ENCODE data around the gene DAB2IP. TPM values are rescaled to one million over a fixed set of nuclear protein-coding genes. Genes with fewer than 3 reads are reported as not detected.
A peak's percentile ranks its signal among the peaks of the same experiment; 100 is the strongest.

Gene DAB2IP
- total RNA-seq, 1 donor from 2014 or later = 104 TPM

DNA sequence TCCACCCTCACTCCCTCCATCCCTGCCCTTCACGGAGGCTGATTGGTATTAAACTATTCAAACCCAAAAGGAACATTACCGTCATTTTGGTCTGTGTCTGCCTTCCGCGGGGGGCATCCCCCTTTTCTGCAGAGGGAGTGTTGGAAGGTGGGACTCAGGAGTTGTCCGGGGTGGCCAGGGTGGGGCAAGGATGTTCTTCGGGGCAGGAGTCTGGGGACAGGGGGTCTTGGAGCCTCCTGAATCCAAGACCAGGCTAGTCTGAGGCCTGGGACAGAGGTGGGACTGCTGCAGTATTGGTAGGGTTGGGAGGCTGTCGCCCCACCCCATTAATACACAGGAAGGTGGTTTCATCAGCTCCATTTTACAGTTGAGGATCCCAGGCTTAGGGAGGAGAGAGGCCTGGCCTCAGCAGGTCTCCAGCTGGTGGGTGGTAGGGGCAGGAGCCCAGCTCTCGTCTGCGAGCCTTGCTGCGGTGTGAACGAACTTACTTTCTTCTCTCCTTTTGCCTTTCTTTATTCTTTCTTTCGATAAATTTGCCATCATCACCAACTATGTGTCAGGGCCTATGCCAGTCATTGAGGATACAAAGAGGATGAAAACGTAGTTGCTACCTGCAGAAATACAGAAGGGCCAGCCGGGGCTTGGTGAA lies 33.8 kb downstream of the DAB2IP start:
- peaks cover 8% of the 10 kb centered on the region for H3K27me3 Mint-ChIP-seq (ENCODE audit: unreplicated experiment)
- H3K36me3 Mint-ChIP-seq (ENCODE audit: low read depth, unreplicated experiment) = peaks cover 20% of the 10 kb centered on the region
- no peaks in the 10 kb centered on the region for H3K9me3 Mint-ChIP-seq (ENCODE audit: unreplicated experiment)
- peaks cover 9% of the 10 kb centered on the region for H3K4me1 Mint-ChIP-seq (ENCODE audit: unreplicated experiment)
- no peak for TF ChIP-seq CTCF (IDR thresholded peaks at IDR 0.05; ENCODE audit: unreplicated experiment)
- DNase-seq (ENCODE audit: low spot score) = no peak
- peak overlapping the region; percentile 43 for H3K27ac Mint-ChIP-seq (ENCODE audit: unreplicated experiment)
- H3K4me3 Mint-ChIP-seq (ENCODE audit: unreplicated experiment) = peak overlapping the region; percentile 8

GRCh38 chr9:121685795-121686377 lies 34.5 kb downstream of the DAB2IP start:
- H3K4me1 Mint-ChIP-seq (ENCODE audit: unreplicated experiment) = peaks cover 9% of the 10 kb centered on the region
- TF ChIP-seq CTCF (IDR thresholded peaks at IDR 0.05; ENCODE audit: unreplicated experiment) = no peak
- peaks cover 12% of the 10 kb centered on the region for H3K27me3 Mint-ChIP-seq (ENCODE audit: unreplicated experiment)
- peaks cover 20% of the 10 kb centered on the region for H3K36me3 Mint-ChIP-seq (ENCODE audit: low read depth, unreplicated experiment)
- H3K9me3 Mint-ChIP-seq (ENCODE audit: unreplicated experiment) = no peaks in the 10 kb centered on the region
- peak overlapping the region; percentile 8 for H3K4me3 Mint-ChIP-seq (ENCODE audit: unreplicated experiment)
- no peak for DNase-seq (ENCODE audit: low spot score)
- peak overlapping the region; percentile 43 for H3K27ac Mint-ChIP-seq (ENCODE audit: unreplicated experiment)

- no peak overlapping the region for H3K4me3 Mint-ChIP-seq (ENCODE audit: unreplicated experiment)
- peaks cover 18% of the 10 kb centered on the region for H3K36me3 Mint-ChIP-seq (ENCODE audit: low read depth, unreplicated experiment)
Observed at GRCh38 chr9:121686930-121687541, 35.6 kb downstream of the DAB2IP start.

DNA sequence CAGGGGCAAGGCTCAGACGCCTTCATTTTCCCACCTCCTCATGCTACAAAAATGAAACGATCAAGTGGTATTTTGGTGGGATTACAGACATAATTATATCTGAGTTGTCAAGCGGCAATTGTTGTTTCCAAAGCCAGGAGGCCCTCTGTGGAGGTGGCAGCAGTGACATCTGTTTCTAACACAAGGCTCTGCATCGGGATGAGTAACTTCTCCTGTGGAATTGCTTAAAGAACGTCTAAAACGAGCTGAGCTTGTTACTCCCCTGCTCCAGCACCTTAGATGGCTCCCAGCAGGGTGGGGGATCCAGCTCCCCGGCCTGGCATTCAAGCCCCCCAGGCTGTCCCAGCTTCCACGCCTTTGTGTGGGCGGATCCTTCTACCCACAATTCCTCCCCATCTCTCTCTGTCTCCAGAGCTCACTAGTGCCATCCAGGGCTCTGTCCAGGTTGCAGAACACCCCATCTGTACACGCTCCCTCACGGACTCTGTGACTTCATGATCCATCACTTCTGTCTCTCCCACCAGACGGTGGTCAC lies 36.8 kb downstream of the DAB2IP start:
- peaks cover 17% of the 10 kb centered on the region for H3K27me3 Mint-ChIP-seq (ENCODE audit: unreplicated experiment)
- TF ChIP-seq CTCF (IDR thresholded peaks at IDR 0.05; ENCODE audit: unreplicated experiment) = no peak
- H3K4me3 Mint-ChIP-seq (ENCODE audit: unreplicated experiment) = no peak overlapping the region
- peaks cover 20% of the 10 kb centered on the region for H3K36me3 Mint-ChIP-seq (ENCODE audit: low read depth, unreplicated experiment)
- no peak overlapping the region for H3K27ac Mint-ChIP-seq (ENCODE audit: unreplicated experiment)
- DNase-seq (ENCODE audit: low spot score) = no peak
- peaks cover 14% of the 10 kb centered on the region for H3K4me1 Mint-ChIP-seq (ENCODE audit: unreplicated experiment)
- H3K9me3 Mint-ChIP-seq (ENCODE audit: unreplicated experiment) = no peaks in the 10 kb centered on the region

More at GRCh38 chr9:121686930-121687541, 35.6 kb downstream of the DAB2IP start:
- peaks cover 11% of the 10 kb centered on the region for H3K4me1 Mint-ChIP-seq (ENCODE audit: unreplicated experiment)
- no peak overlapping the region for H3K27ac Mint-ChIP-seq (ENCODE audit: unreplicated experiment)
- H3K9me3 Mint-ChIP-seq (ENCODE audit: unreplicated experiment) = no peaks in the 10 kb centered on the region
- peaks cover 13% of the 10 kb centered on the region for H3K27me3 Mint-ChIP-seq (ENCODE audit: unreplicated experiment)
- peak; percentile 82 for DNase-seq (ENCODE audit: low spot score)
- TF ChIP-seq CTCF (IDR thresholded peaks at IDR 0.05; ENCODE audit: unreplicated experiment) = peak; percentile 75

Measured in endothelial cell (in vitro differentiated cells).